ENCODE data around the gene SAMD7. TPM values are rescaled to one million over a fixed set of nuclear protein-coding genes. Genes with fewer than 3 reads are reported as not detected.
A peak's percentile ranks its signal among the peaks of the same experiment; 100 is the strongest.

Gene SAMD7
- total and polyA plus RNA-seq, 9 of the 15 experiments (the other 6 are each of a cell fraction or from before 2014, with no cell fraction given), result not detected

DNA sequence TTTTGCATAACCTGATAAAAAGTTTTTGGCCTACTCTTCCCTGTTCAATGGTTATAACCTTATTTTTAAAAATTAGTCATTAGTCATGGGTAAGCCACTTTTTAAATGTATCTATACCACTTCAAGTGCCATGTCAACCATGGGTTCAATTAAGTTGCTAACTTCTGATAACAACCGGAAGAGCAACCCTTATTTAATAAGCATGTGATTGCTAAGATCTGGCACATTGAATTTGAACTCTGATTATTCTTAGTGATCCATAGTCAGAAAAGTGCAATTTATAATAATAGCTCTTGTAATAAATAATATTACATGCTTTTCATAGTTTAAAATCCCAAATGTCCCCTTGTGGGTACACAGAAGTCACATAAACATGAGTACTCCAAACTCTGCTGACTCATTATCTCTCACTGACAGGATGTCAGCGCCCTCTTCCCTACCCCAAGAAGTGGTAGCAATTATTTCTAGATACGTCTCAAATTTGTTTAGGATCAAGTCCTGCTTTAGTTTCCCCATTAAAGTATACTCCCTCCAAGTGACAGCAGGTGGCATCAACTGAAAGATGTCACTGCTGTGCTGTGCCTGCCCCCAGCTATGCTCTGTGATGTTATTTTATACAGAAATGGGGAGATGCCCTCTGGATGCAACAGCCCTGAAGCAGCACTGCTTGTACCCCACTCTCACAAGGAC lies 18.6 kb downstream of the SAMD7 start (continued):
- no peak for TF ChIP-seq E2F4 (CRISPR knock-in tag; IDR thresholded peaks at IDR 0.05; ENCODE audit: low read depth)
- TF ChIP-seq GABPA (tag; conservative IDR thresholded peaks at IDR 0.05; ENCODE audit: low read depth), result peak; percentile 22; the same call in 1 of the 2 replicates

DNA sequence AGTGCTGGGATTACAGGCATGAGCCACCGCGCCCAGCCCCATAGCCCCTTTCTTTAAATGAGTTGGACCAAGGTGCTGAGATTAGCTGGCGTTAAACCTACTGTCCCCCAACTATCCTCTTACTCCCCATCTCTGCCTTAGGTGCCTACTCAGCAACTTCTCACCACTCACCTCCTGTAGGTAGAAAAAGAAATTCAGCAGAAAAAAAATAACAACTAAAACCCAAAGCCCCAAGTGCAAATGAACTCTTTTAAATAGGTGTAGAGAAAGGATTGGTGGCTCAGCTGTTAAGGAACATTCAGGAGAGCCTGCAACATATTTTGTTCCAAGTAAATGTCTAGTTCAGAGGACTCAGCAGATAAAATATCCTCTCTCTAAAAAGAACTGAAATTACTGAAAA lies 19.5 kb downstream of the SAMD7 start:
- no peak for ATAC-seq
- POLR2A ChIA-PET, result interaction anchor here (0.6 kb wide), 1 partner anchor 209 kb away, joined by 3 read pairs; no protein-coding TSS in a partner anchor
- no peaks in the 10 kb centered on the region for H3K9me3 ChIP-seq (replicated peaks; ENCODE audit: control insufficient read depth, insufficient read depth, low read depth, low read length)
- no peak for DNase-seq (ENCODE audit: extremely low read depth in 1 of 4, low spot score in 3 of 4)
- H3K36me3 ChIP-seq (ENCODE audit: control insufficient read depth, insufficient read depth, low read length), result no peaks in the 10 kb centered on the region
- no peak overlapping the region for H3K27ac ChIP-seq (ENCODE audit: extremely low read depth, low read depth, low read length)
- no peak overlapping the region for H3K9ac ChIP-seq (ENCODE audit: insufficient read depth in 1 of 2, low read depth in 2 of 2, low read length in 2 of 2)
- intact Hi-C loops (cut with micrococcal nuclease) (loop anchor here (2.0 to 5.0 kb wide), 2 partner anchors 36 to 69 kb away; partner anchors contain the start of gene SEC62), in situ Hi-C loops (cut with MboI) (no loop called here)
- CTCF ChIA-PET (ENCODE audit: low intra/inter-chr PET ratio), result no interaction called here
- 81% methylated on average over 3 of the region's 3 CpGs for WGBS (ENCODE audit: insufficient coverage, low coverage, missing lambda C conversion rate)
- FAIRE-seq, result no peak
- peak overlapping the region; percentile 35 for H2AFZ ChIP-seq (ENCODE audit: low read depth, low read length)
- no TSS peak for BruUV-seq (replicated peaks)
- H4K20me1 ChIP-seq (replicated peaks; ENCODE audit: control insufficient read depth, insufficient read depth, low read length), result no peaks in the 10 kb centered on the region
- H3K79me2 ChIP-seq (ENCODE audit: control insufficient read depth, insufficient read depth, low read length), result no peaks in the 10 kb centered on the region
- no peak overlapping the region for H3K4me3 ChIP-seq
- H3K9me1 ChIP-seq (ENCODE audit: control insufficient read depth, insufficient read depth, low read length), result no peaks in the 10 kb centered on the region
- H3K4me2 ChIP-seq (ENCODE audit: insufficient read depth, low read length), result no peak overlapping the region
- TF ChIP-seq CCNT2 (IDR thresholded peaks at IDR 0.05; ENCODE audit: borderline replicate concordance, extremely low read depth, insufficient read length, low read depth, low read length) (no peak), MYBL2 (IDR thresholded peaks at IDR 0.05; ENCODE audit: low read depth) (no peak), MYBL2 (CRISPR knock-in tag; IDR thresholded peaks at IDR 0.05; ENCODE audit: borderline replicate concordance) (no peak), EP300 (IDR thresholded peaks at IDR 0.05; ENCODE audit: low read length) (no peak), MTA2 (IDR thresholded peaks at IDR 0.05; ENCODE audit: low read depth) (no peak), TFAM (CRISPR knock-in tag; conservative IDR thresholded peaks at IDR 0.05) (no peak), MAFG (tag; conservative IDR thresholded peaks at IDR 0.05) (peak; percentile 35; the same call in 1 of the 2 replicates), SREBF2 (CRISPR knock-in tag; IDR thresholded peaks at IDR 0.05) (no peak), ZNF134 (CRISPR knock-in tag; conservative IDR thresholded peaks at IDR 0.05) (no peak), NRF1 (conservative IDR thresholded peaks at IDR 0.05 in 1 of 2, IDR thresholded peaks at IDR 0.05 in 1 of 2) (no peak), C11orf30 (IDR thresholded peaks at IDR 0.05; ENCODE audit: low read depth) (peak; percentile 82), ZNF316 (IDR thresholded peaks at IDR 0.05) (peak; percentile 87), TBP (optimal IDR thresholded peaks at IDR 0.05; ENCODE audit: low read depth, low read length) (no peak), ZNF224 (CRISPR knock-in tag; IDR thresholded peaks at IDR 0.05) (no peak), ZNF23 (CRISPR knock-in tag; IDR thresholded peaks at IDR 0.05) (no peak), DPF2 (IDR thresholded peaks at IDR 0.05) (no peak), KDM2B (CRISPR knock-in tag; IDR thresholded peaks at IDR 0.05) (no peak)
- TF ChIP-seq, protein P1, sequence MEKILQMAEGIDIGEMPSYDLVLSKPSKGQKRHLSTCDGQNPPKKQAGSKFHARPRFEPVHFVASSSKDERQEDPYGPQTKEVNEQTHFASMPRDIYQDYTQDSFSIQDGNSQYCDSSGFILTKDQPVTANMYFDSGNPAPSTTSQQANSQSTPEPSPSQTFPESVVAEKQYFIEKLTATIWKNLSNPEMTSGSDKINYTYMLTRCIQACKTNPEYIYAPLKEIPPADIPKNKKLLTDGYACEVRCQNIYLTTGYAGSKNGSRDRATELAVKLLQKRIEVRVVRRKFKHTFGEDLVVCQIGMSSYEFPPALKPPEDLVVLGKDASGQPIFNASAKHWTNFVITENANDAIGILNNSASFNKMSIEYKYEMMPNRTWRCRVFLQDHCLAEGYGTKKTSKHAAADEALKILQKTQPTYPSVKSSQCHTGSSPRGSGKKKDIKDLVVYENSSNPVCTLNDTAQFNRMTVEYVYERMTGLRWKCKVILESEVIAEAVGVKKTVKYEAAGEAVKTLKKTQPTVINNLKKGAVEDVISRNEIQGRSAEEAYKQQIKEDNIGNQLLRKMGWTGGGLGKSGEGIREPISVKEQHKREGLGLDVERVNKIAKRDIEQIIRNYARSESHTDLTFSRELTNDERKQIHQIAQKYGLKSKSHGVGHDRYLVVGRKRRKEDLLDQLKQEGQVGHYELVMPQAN (IDR thresholded peaks at IDR 0.05; ENCODE audit: borderline replicate concordance), result no peak
- H3K27me3 ChIP-seq (ENCODE audit: control insufficient read depth in 2 of 2, insufficient read depth in 2 of 2, low read length in 2 of 2), result no peaks in the 10 kb centered on the region
- H3K4me1 ChIP-seq (replicated peaks in 1 of 2; ENCODE audit: control insufficient read depth in 2 of 2, insufficient read depth in 2 of 2, low read length in 2 of 2), result peaks cover 5 to 23% of the 10 kb centered on the region in 2 experiments

All from K562 (cell line).